WTC11 (cell line): ENCODE results near the gene SIGLEC11.

ENCODE experiments used
- FOXJ3 ChIP-seq: sonication (generic); formaldehyde crosslinking; IDR thresholded peaks from 2 replicates; pipeline ENCODE4 v1.9.0; 2021; ENCODE audit warnings: missing genetic modification reagents, mild to moderate bottlenecking, borderline replicate concordance
- FOXP1 ChIP-seq: sonication (generic); formaldehyde crosslinking; IDR thresholded peaks from 2 replicates; pipeline ENCODE4 v1.8.0; 2022; ENCODE audit warnings: missing genetic modification reagents, mild to moderate bottlenecking, moderate library complexity, borderline replicate concordance
- GRHL2 ChIP-seq: fragments of 250-450 bp; sonication (Bioruptor Pico); IDR thresholded peaks from 2 replicates; pipeline ENCODE4 v1.8.0; 2022; ENCODE audit warnings: mild to moderate bottlenecking, moderate library complexity; ENCODE audit not compliant: insufficient replicate concordance, severe bottlenecking
- NR1H2 ChIP-seq: sonication (generic); formaldehyde crosslinking; IDR thresholded peaks from 2 replicates; pipeline ENCODE4 v1.9.0; 2021; ENCODE audit warnings: mild to moderate bottlenecking, moderate library complexity, missing genetic modification reagents
- TF ChIP-seq, protein P1 (sequence below): fragments of 200-600 bp; IDR thresholded peaks from 2 replicates; pipeline ENCODE4 v1.8.0; 2022; ENCODE audit warnings: antibody characterized with exemption

DNA sequence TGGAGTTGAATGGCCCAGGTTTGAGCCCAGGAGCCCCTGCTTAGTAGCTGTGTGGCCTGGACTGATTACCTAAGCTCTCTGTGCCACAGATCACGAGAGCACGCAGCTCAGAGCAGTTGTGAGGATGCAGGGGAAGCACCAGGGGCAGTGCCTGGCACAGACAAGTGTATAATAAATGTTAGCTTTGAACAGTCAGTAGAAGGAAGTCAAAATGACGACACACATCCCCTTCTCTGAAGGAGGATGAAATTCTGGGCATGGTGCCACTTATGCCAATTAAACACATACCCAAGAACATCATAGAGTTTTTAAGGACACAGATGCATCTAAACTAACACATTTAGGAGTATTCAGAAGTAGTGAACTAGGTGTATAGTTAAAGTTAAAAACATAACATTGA, 24.9 kb upstream of the SIGLEC11 start:
- TF ChIP-seq, protein P1, sequence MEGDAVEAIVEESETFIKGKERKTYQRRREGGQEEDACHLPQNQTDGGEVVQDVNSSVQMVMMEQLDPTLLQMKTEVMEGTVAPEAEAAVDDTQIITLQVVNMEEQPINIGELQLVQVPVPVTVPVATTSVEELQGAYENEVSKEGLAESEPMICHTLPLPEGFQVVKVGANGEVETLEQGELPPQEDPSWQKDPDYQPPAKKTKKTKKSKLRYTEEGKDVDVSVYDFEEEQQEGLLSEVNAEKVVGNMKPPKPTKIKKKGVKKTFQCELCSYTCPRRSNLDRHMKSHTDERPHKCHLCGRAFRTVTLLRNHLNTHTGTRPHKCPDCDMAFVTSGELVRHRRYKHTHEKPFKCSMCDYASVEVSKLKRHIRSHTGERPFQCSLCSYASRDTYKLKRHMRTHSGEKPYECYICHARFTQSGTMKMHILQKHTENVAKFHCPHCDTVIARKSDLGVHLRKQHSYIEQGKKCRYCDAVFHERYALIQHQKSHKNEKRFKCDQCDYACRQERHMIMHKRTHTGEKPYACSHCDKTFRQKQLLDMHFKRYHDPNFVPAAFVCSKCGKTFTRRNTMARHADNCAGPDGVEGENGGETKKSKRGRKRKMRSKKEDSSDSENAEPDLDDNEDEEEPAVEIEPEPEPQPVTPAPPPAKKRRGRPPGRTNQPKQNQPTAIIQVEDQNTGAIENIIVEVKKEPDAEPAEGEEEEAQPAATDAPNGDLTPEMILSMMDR, result no peak
- TF ChIP-seq GRHL2 (CRISPR knock-in tag), result no peak
- no peak for TF ChIP-seq FOXP1
- no peak for TF ChIP-seq NR1H2 (CRISPR knock-in tag)
- TF ChIP-seq FOXJ3, result no peak
